Breast epithelium (tissue), 3 donors: ENCODE data around the gene SEC23B.
"Not testable (repeated sequence)": the region's sequence is repeated elsewhere in the genome, so short reads cannot be mapped to it uniquely, and the experiment has no call there.

Experiments
- CTCF ChIP-seq, 3 donors: fragments of 450-650 bp; IDR thresholded peaks; one replicate each; pipeline ENCODE4 v1.5.1; 2016 to 2017; ENCODE audit warnings: antibody characterized with exemption in 3 of 3, mild to moderate bottlenecking in 3 of 3, moderate library complexity in 3 of 3
- POLR2A ChIP-seq: fragments of 450-650 bp; IDR thresholded peaks from one replicate; pipeline ENCODE4 v1.6.1; 2016; ENCODE audit warnings: antibody characterized with exemption, mild to moderate bottlenecking, moderate library complexity
- POLR2AphosphoS5 ChIP-seq, 3 donors: sonication (generic); formaldehyde crosslinking; IDR thresholded peaks; one replicate each; pipeline ENCODE4 v1.6.1; 2017; ENCODE audit warnings: antibody characterized with exemption in 3 of 3

- TF ChIP-seq POLR2A; CTCF (IDR thresholded peaks at IDR 0.05); POLR2AphosphoS5 (IDR thresholded peaks at IDR 0.05): not testable (repeated sequence)
Observed at GRCh38 chr20:18501672-18502071, 6.1 kb upstream of the SEC23B start.
